Caco-2 (cell line): ENCODE results near the gene IGSF21. TPM values are rescaled to one million over a fixed set of nuclear protein-coding genes. Genes with fewer than 3 reads are reported as not detected.

Experiments used
- BruUV-seq: library from RNA; stranded (reverse); fragments of 400-500 nt; replicated peaks from 2 replicates; lab custom pipeline; 2021; lab: Mats Ljungman, UMichigan
- CTCF ChIA-PET: fragments of 300-600 bp; sonication (Branson Sonifier 250); formaldehyde crosslinking; loops from one replicate; lab custom pipeline; 2022; ENCODE audit warnings: antibody characterized with exemption; lab: Charles Lee
- POLR2A ChIA-PET: fragments of 300-600 bp; sonication (Branson Sonifier 250); formaldehyde crosslinking; loops from one replicate; lab custom pipeline; 2022; ENCODE audit warnings: antibody characterized with exemption; lab: Charles Lee
- DNase-seq, 2 experiments: peaks; one replicate each; pipeline versions ENCODE4 v3.0.0 to v3.0.0-alpha.2; 2020 to 2022
- H3K27me3 ChIP-seq: replicated peaks from 2 replicates; pipeline ENCODE4 v1.6.0; 2011; ENCODE audit warnings: low read length; ENCODE audit not compliant: control insufficient read depth, insufficient read depth
- H3K36me3 ChIP-seq: 2 replicates; pipeline ENCODE4 v1.5.1; 2011; ENCODE audit warnings: low read length; ENCODE audit not compliant: control insufficient read depth, insufficient read depth
- H3K4me1 ChIP-seq: fragments of 250-450 bp; sonication (Bioruptor Pico); 2 replicates; pipeline ENCODE4 v1.5.1; 2020; ENCODE audit warnings: mild to moderate bottlenecking
- H3K4me3 ChIP-seq: 2 replicates; pipeline ENCODE4 v1.5.1; 2011; ENCODE audit warnings: low read depth, mild to moderate bottlenecking, control low read depth, low read length
- H3K9me3 ChIP-seq: fragments of 250-450 bp; sonication (Bioruptor Pico); 2 replicates; pipeline ENCODE4 v1.5.1; 2020; ENCODE audit warnings: mild to moderate bottlenecking, moderate library complexity
- H3K27ac Mint-ChIP-seq: one replicate; pipeline ENCODE4 v1.8.0; 2022; ENCODE audit warnings: mixed read lengths; ENCODE audit not compliant: unreplicated experiment
- H3K27me3 Mint-ChIP-seq: one replicate; pipeline ENCODE4 v1.8.0; 2022; ENCODE audit warnings: mixed read lengths; ENCODE audit not compliant: insufficient read depth, unreplicated experiment
- H3K36me3 Mint-ChIP-seq: one replicate; pipeline ENCODE4 v1.8.0; 2022; ENCODE audit warnings: mild to moderate bottlenecking, mixed read lengths; ENCODE audit not compliant: insufficient read depth, unreplicated experiment
- H3K4me1 Mint-ChIP-seq: one replicate; pipeline ENCODE4 v1.8.0; 2022; ENCODE audit warnings: low read depth, mixed read lengths; ENCODE audit not compliant: unreplicated experiment
- H3K4me3 Mint-ChIP-seq: one replicate; pipeline ENCODE4 v1.8.0; 2022; ENCODE audit warnings: mild to moderate bottlenecking, moderate library complexity, mixed read lengths; ENCODE audit not compliant: unreplicated experiment
- H3K9me3 Mint-ChIP-seq: one replicate; pipeline ENCODE4 v1.8.0; 2022; ENCODE audit warnings: mixed read lengths; ENCODE audit not compliant: unreplicated experiment
- CTCF ChIP-seq, 2 experiments: fragments of 200-600 bp in 1 of 2; IDR thresholded peaks; 1 replicate in 1 of 2; 2 replicates in 1 of 2; pipeline versions ENCODE4 v1.5.1 to v1.8.0; 2011 to 2022; ENCODE audit warnings: antibody characterized with exemption in 1 of 2, control low read depth in 1 of 2, inconsistent platforms in 1 of 2, low read depth in 1 of 2, low read length in 1 of 2, mild to moderate bottlenecking in 1 of 2, moderate library complexity in 1 of 2; ENCODE audit not compliant: insufficient read depth in 1 of 2, severe bottlenecking in 1 of 2, unreplicated experiment in 1 of 2
- intact Hi-C: fragments of 100-400 bp; cut with micrococcal nuclease; formaldehyde crosslinking; loops from one replicate; pipeline ENCODE4 v1.10.0; 2022; ENCODE audit not compliant: unreplicated experiment
- total RNA-seq: library from RNA; stranded (reverse); gene quantifications from 2 replicates; pipeline ENCODE4 v1.2.3, GENCODE V29; 2022

Gene IGSF21
- total RNA-seq, 1 experiment from 2014 or later = not detected

GRCh38 chr1:18279351-18280074 is 171.9 kb downstream of the IGSF21 start:
- H3K36me3 ChIP-seq = no peaks in the 10 kb centered on the region
- BruUV-seq = no TSS peak
- POLR2A ChIA-PET = no interaction called here
- Mint-ChIP-seq H3K27ac (no peak overlapping the region), H3K27me3 (peaks cover 21% of the 10 kb centered on the region), H3K9me3 (no peaks in the 10 kb centered on the region), H3K36me3 (peaks cover 7% of the 10 kb centered on the region), H3K4me1 (no peaks in the 10 kb centered on the region), H3K4me3 (no peak overlapping the region)
- intact Hi-C loops = no loop called here
- no peaks in the 10 kb centered on the region for H3K27me3 ChIP-seq
- CTCF ChIA-PET = no interaction called here
- DNase-seq = no peak
- H3K4me3 ChIP-seq = no peak overlapping the region
- H3K9me3 ChIP-seq = no peaks in the 10 kb centered on the region
- H3K4me1 ChIP-seq = no peaks in the 10 kb centered on the region
- no peak for TF ChIP-seq CTCF (IDR thresholded peaks at IDR 0.05; ENCODE audit: insufficient read depth in 1 of 2, low read depth in 1 of 2, low read length in 1 of 2, severe bottlenecking in 1 of 2, unreplicated experiment in 1 of 2)

DNA sequence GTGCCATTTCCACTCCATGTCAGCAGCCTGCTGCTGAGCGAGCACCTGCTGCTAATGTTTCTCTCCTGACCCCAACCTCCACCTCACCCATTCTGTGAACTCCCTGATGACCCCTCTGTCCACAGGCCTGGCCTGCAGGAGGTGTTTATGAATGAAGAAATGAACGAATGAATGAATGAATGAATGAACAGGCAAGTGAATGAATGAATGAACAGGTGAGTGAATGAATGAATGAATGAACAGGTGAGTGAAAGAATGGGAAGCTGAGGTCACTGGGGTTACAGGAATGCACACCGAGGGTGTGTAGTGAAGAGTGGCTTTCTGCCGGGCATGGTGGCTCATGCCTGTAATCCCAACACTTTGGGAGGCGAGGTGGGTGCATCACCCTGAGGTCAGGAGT is 173.4 kb downstream of the IGSF21 start:
- H3K27me3 ChIP-seq = no peaks in the 10 kb centered on the region
- TF ChIP-seq CTCF (IDR thresholded peaks at IDR 0.05; ENCODE audit: insufficient read depth in 1 of 2, low read depth in 1 of 2, low read length in 1 of 2, severe bottlenecking in 1 of 2, unreplicated experiment in 1 of 2) = no peak
- no peak for DNase-seq
- Mint-ChIP-seq H3K27me3 (peaks cover 17% of the 10 kb centered on the region), H3K4me1 (no peaks in the 10 kb centered on the region), H3K36me3 (peaks cover 7% of the 10 kb centered on the region), H3K4me3 (no peak overlapping the region), H3K27ac (no peak overlapping the region), H3K9me3 (no peaks in the 10 kb centered on the region)
- H3K9me3 ChIP-seq = no peaks in the 10 kb centered on the region
- intact Hi-C loops = no loop called here
- no peaks in the 10 kb centered on the region for H3K4me1 ChIP-seq
- H3K4me3 ChIP-seq = no peak overlapping the region
- no peaks in the 10 kb centered on the region for H3K36me3 ChIP-seq
- no TSS peak for BruUV-seq
- POLR2A ChIA-PET = no interaction called here
- CTCF ChIA-PET = no interaction called here

DNA sequence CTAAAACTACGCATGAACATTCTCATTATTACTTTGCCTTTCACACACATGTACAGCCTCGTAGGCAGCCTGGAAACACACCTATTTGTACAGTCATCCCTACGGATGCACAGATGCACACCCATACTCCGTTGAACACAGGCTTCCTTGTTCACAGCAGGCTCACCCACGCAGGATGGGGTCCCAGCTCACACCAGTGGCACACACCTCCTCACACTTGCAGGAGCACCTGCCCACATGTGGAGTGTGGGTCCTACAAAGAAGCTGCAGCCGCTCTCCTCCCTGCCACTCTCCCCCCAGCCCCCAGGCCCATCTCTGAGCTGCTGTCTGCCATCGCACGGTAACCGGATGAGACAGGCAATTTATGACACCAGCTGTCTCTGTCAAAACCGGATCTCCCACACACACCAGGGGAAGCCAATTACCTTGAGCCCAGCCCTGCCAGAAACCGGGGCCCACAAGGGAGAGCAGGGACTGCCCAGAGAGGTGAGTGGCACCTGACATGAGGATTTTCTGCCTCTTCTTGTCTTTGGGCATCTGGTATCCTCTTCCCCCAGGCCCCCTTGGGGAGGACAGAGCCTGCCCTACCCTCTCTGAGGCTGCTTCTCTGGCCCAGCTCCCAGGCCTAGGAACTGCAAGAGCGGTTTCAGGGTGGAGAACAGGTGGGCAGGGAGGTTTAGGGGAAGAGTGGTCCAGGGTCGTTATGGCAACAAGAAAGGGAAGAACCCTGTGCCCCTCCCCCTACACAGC is 175.4 kb downstream of the IGSF21 start:
- Histone ChIP-seq H3K4me3 (no peak overlapping the region), H3K27me3 (no peaks in the 10 kb centered on the region), H3K36me3 (no peaks in the 10 kb centered on the region), H3K9me3 (no peaks in the 10 kb centered on the region), H3K4me1 (no peaks in the 10 kb centered on the region)
- ChIA-PET POLR2A (no interaction called here), CTCF (no interaction called here)
- TF ChIP-seq CTCF (IDR thresholded peaks at IDR 0.05; ENCODE audit: insufficient read depth in 1 of 2, low read depth in 1 of 2, low read length in 1 of 2, severe bottlenecking in 1 of 2, unreplicated experiment in 1 of 2) = no peak
- BruUV-seq = no TSS peak
- H3K36me3 Mint-ChIP-seq = peaks cover 7% of the 10 kb centered on the region
- no peaks in the 10 kb centered on the region for H3K4me1 Mint-ChIP-seq
- no peaks in the 10 kb centered on the region for H3K9me3 Mint-ChIP-seq
- no peak for DNase-seq
- intact Hi-C loops = no loop called here
- no peak overlapping the region for H3K4me3 Mint-ChIP-seq
- no peak overlapping the region for H3K27ac Mint-ChIP-seq
- H3K27me3 Mint-ChIP-seq = peaks cover 11% of the 10 kb centered on the region
